Pons (tissue), 1 donor: ENCODE measurements around the gene RNF7.
"Not testable (repeated sequence)": the region's sequence is repeated elsewhere in the genome, so short reads cannot be mapped to it uniquely, and the experiment has no call there.

ENCODE experiments used
- DNase-seq: peaks from one replicate; pipeline ENCODE4 v3.0.0-alpha.2; 2016; ENCODE audit warnings: low spot score

The RNF7 gene

DNA sequence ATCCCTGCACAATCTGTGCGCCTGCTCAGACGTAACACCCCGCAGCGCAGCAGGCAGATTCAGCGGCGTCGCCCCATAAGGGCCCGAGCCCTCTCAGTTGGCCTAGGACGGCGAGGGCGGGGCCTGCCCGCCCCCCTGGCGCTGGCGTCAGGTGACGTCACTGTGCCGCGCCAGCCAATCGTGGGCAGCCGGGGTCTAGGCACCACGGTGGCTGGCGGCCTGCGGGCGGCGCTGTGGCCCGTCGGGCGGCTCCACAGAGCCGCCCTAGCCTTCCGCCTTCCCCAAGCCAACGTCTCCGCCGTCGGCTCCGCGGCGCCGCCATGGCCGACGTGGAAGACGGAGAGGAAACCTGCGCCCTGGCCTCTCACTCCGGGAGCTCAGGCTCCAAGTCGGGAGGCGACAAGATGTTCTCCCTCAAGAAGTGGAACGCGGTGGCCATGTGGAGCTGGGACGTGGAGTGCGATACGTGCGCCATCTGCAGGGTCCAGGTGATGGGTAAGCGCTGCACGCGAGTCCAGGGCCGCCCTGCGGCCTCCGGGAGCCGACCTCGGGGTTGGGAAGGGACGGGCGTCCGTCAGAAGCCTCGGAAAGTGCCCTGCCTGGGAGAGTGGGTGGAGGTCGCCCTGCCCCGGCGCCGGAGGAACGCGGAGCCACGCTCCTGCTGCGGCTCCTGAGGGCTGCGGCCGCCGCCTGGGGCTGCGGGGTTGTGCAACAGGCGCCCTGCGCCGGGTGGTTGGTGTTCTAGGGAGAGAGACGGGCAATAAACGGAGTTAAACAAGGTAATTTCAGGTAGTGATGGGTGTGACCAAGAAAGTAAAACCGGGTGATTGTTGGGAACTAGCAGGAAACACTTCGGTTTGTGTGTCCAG, at the start of gene RNF7:
Gene RNF7, plus strand, starts transcription at position 277 of the 869 bp plus-strand sequence. Its CDS starts 44 bp downstream, at position 321.
- DNase-seq: peak; percentile 95

GRCh38 chr3:141690431-141691072, 47.5 kb upstream of the RNF7 start:
- DNase-seq: peak; percentile 78

DNA sequence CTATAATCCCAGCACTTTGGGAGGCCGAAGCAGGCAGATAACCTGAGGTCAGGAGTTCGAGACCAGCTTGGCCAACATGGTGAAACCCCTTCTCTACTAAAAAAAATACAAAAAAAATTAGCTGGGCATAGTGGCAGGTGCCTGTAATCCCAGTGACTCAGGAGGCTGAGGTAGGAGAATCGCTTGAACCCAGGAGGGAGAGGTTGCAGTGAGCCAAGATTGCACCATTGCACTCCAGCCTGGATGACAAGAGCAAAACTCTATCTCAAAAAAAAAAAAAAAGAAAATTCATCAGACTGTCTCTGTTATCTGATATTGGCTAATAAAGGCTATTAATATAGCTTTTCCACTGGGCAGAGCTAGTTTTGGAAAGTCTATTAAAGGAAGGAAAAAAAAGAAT, 46.6 kb upstream of the RNF7 start:
- DNase-seq: not testable (repeated sequence)

DNA sequence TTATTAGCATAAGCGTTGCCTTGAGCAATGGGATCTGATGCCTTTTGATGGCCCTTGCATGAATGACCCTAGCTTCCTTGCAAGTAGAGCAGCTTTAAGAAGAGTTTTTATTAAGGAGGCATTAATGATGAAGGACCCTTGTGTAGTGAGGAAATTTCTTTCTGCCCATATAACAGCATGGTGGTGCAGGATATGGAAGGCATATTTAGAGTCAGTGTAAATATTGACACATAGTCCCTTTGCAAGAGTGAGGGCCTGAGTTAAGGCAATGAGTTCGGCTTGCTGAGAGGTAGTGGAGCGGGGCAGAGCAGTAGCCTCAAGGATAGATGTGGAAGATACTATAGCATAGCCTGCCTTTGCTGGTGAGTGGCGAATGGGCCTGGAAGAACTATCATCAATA, 45.1 kb upstream of the RNF7 start:
- DNase-seq: not testable (repeated sequence)

DNA sequence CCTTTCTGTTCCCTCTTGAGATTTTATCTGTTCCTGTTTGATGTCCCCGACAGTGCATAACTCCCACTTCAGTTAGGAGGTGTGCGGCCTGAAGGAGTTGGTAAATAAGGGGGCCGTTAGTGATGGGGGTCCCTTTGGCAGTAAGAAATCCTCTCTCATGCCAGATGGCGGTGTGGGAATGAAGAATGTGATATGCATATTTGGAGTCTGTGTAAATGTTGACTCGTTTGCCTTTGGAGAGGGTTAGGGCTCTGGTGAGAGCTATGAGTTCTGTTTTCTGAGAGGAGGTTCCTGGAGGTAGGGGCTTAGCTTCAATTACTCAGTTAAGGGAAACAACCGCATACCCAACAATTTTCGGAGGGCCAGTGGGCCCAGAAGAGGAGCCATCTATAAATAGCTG, 38.8 kb upstream of the RNF7 start:
- DNase-seq: no peak

DNA sequence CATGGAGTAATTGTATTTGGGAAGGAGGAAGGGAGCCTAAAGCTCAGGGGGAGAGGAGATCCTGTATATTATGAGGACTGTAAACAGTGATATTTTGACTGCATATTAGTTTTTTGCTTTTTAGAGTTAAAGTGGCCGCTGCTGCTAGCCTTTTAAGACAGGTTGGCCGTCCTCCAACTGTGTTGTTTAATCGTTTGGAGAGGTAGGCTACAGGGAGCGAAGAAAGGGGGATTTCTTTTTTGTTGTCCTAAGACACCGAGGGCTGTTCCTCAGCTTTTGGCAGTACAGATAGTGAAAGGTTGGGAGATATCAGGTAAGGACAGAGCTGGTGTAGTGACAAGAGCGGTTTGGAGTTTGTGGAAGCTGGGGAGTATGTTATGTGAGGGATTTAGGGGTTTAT, 38.2 kb upstream of the RNF7 start:
- DNase-seq: no peak

DNA sequence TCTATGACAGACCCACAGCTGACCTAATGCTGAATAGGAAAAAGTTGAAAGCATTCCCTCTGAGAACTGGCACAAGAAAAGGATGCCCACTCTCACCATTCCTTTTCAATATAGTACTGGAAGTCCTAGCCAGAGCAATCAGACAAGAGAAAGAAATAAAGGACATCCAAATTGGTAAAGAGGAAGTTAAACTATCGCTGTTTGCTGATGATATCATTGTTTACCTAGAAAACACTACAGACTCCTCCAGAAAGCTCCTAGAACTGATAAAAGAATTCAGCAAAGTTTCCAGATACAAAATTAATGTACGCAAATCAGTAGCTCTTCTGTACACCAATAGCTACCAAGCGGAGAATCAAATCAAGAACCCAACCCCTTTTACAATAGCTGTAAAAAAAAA, 34.7 kb upstream of the RNF7 start:
- DNase-seq: not testable (repeated sequence)

DNA sequence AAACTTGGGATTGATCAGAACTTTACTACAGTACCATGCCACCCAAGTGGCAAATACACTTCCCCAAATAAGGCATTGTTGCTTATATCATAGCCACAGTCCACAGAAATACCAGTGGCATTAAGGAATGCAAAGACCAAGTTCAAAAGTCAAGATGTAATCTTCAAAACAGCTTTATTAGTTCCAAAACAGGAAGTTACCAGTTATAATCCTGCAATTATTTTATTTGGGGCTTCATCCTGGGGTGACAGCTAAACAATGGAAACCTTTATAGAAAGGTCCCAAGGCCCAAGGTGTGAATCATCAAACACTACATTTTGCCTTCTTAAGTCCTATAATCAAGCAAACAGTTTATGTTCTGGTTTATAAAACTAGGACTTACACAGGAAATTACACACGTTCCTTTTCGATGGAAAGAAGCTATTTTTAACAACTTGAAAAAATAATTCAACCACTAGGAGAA, 30.3 kb upstream of the RNF7 start:
- DNase-seq: no peak

DNA sequence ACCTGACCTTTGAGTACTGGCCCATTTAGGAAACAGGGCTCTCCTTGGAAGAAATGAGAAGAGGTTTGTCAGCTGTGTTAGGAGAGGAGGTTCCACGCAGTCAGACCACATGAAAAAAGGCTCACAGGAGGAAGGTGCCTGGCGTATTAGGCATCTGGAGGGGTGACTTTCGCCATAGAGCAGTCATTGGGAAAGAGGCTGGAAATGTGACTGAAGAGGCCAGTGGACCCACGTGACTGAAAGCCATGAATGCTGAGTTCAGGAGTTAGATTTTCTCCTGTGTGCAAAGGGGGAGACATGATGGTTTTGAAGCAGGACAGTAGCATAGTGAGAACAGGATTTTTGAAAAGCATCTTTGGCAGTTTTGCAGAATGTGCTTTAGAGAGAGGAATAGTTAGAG, 29.7 kb upstream of the RNF7 start:
- DNase-seq: no peak

DNA sequence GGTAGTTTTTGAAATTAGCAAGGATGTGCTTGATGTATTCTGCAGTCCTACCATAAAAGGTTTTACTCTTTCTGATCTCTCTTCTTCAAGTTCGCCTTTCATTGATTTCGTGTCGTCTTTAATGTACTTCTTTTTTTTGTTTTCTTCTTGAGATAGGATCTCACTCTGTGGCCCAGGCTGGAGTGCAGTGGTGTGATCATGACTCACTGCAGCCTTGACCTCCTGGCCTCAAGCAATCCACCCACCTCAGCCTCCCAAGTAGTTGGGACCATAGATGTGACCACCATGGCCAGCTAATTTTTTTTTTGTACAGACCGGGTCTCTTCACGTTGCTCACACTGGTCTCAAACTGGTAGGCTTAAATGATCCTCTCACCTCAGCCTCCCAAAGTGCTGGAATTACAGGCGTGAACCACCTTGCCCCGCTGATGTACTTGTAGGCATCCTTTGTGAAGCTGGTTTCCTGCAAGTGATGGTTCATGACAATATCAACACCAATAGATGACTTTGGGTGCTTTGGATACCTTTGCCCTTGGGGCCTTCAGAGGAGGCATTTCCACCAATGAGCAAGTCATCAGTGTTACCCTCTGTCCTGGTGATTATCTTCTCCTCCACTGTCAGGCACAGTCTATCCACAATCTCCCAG, 28.9 kb upstream of the RNF7 start:
- DNase-seq: no peak

- DNase-seq: no peak
Measured at GRCh38 chr3:141710121-141710520, 28.0 kb upstream of the RNF7 start.

DNA sequence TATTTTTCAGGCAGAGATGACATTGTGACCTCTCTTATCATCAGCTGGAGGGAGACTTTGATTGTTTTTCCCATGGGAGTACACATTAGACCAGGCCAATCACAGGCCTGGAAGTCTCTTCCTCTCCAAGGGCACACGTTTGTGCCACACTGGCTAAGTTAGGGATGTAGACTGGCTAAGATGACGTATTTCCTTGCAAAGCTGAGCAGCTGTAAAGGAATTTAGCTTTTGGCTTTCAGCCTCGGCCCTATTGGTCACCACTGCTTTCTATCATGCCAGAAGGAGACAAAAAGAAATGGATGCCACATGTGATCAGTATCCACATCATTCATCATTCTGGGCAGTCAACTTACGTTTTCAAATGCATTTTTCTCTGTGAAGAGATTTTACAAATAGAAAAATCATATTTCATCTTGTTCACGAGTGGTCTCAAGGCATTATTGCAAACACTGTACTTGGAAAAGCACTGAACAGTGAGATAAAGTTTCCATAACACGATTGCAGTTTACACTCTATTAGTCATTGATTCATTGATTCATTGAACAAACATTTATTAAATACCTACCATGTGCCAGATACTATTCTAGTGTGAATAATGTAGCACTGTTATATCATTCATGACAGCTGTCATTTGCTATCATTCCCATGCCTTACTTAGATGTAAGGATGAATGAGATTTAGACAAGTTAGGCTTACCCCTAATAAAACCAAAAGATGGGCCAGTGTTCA, 27.0 kb upstream of the RNF7 start:
- DNase-seq: no peak

DNA sequence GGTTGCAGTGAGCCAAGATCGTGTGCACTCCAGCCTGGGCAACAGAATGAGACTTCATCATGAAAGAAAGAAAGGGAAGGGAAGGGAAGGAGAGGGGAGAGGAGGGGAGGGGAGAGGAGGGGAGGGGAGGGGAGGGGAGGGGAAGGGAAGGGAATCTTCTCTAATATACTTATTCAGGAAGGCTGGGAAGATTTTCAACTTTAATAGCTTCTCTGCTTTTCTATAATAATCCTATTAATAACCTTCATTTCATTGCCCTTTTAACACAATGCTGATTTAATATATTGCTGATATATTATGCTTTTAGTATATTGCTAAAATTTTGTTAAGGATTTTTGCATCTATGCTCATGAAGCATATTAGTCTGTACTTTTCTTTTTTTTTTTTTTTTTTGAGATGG, 23.4 kb upstream of the RNF7 start:
- no peak for DNase-seq

DNA sequence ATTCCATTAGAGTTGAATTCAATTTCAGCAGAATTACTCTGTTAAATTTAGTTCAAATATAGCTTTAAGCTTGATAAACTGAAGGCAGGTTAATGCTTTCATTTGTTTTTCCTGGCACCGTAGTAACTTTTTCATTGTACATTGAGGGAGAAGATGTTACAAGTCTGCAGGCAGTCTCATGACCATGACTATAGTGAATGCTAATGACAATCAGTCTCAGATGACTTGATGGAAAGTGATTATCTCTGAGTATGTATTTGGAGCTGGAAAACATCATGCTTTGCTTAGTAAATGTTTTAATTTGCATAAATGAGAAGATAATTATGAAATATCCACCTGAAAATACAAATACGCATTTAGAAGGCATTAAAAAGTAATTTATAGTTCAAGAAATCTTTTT, 16.0 kb upstream of the RNF7 start:
- no peak for DNase-seq

DNA sequence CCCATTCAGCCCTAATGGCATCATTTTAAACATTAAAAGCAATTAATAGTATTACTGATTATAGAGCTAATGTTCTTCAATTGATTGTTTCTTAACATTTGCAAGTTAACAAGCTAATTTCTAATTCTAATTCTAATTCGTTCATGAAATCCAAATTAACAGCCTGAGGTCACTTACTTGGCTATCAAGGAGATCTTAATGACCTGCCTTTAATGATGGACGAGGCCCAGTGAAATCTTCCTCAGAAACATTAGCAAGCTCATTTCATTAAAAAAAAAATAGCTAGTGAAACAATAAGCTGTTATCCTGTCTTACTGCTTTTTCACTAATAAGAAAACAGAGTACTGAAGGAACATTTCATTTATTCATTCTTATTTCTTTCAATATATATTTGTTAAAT, 15.4 kb upstream of the RNF7 start:
- no peak for DNase-seq

DNA sequence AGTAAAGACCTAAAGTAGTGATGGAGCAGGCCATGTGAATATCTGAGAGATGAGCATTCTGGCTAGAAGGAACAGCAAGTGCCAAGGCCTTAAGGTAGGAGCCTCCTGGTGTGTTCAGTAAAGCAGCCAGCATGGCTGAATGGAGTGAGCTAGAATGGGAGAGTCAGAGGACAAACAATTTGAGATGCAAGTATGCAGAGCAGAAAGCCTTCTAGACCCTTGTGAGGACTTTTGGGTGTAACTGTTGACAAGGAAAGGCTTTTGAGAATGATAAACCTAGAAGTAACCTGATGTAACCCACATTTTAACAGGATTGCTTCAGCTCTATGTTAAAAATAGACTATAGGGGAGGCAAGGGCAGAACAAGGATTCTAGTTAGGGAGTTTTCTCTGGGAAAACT, 14.8 kb upstream of the RNF7 start:
- no peak for DNase-seq

DNA sequence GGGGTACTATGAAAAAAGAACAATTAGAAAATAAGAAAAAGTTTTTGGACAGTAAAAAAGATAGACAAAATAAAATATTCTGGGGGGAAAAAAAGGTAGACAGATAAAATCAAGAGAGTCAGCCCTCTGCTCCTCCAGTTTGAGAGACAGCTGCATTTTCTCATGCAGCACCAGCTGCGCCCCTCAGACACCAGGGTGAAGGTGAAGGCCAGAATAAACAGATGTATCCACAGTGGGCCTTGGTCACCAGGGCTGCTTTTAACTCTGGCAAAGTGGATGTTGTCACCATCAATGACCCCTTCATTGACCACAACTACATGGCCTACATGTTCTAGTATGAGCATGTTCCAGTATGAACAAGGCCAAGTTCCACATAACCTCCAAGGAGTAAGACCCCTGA, 13.9 kb upstream of the RNF7 start:
- no peak for DNase-seq

DNA sequence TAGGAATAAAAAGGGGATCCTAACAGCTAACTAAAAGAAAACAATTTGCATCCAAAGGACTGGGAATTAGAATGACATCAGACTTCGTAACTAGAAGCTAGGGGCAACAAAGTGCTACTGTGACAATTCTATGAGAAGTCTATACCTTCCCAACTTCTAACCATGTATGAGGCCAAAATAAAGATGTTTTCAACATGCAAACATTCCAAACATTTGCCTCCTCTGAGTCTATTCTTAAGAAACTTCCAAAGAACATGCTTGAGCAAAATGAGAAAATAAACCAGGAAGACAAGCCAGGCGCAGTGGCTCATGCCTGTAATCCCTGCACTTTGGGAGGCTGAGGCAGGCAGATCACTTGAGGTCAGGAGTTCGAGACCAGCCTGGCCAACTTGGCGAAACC, 13.1 kb upstream of the RNF7 start:
- DNase-seq: no peak

DNA sequence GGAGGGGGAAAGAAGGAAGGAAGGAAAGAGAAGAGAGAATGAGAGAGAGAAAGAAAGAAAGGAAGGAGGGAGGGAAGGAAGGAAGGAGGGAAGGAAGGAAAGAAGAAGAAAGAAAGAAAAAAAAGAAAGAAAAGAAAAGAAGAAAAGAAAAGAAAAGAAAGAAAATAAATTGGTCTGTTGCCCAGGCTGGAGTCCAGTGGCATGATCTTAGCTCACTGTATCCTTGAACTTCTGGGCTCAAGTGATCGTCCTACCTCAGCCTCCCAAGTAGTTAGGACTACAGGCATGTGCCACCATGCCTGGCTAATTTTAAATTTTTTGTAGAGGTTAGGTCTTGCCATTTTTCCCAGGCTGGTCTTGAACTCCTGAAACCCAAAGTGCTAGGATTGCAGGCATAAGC, 11.6 kb upstream of the RNF7 start:
- DNase-seq: no peak

DNA sequence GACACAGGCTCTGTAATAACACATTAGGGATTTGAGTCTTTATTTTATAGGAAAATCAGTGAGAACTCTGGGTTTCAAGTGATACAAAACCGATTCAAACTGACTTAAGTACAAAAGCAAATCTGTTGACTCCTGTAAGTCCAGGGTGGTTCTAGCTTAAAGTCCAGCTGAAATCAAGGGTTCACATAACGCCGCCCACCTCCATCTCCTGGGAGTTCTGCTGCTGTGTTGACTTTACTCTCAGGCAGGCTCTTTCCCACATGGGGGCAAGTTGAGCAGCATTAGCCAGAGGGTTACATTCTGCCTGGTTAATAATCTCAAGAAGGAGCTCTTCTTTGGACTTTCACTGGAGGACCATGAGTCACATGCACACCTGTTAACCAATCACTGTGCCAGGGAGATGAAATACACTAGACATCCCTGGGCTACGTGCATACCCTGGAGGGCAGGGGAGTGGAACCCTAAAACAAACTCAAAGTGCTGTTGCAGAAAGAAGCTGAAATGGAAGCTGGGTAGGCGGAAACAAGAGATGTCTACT, 9.7 kb upstream of the RNF7 start:
- no peak for DNase-seq

DNA sequence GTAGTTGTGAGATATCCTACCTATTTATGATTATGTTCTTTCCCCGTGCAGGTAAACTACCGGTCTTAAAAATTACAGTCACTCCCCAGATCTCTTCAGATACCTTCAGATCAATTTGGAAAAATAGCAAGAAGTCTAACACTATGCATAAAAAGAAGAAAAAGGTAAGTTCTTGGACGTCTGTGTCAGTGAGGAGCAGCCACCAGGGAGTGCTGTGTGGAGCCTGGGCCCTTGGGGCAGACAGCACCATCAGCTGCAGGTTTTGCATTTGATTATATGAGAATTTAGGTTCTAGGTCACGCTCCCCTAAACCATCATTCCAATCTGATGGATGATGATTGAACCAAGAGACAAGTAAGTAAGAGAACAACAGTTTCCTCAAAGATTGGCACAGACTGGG, 8.9 kb upstream of the RNF7 start:
- DNase-seq: no peak

DNA sequence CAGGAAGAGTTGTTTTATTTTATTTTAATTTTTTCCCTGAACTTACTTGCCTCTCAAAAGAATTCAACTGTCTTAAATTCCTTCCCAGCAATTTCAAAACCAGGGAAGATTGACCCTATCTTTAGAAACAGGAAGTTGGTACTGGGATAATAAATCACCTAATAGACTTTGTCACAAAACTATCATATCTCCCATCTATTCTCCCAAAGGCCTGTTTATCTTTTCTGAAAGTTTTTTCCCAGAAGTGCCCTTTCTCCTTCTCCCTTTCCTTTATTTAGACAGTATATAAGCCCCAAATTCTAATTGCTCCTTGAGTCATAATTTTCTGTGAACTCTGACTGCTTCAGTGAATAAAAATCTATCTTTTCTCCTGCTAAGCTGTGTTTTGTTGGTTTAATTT, 2.9 kb upstream of the RNF7 start:
- DNase-seq: no peak
